Mucosa of stomach (tissue), 1 donor: ENCODE results near the gene ZNF618.

Experiments
- H3K27me3 ChIP-seq: one replicate; pipeline ENCODE4 v1.7.0; 2013; ENCODE audit warnings: mild to moderate bottlenecking, low read length; ENCODE audit not compliant: control insufficient read depth, insufficient read depth
- H3K36me3 ChIP-seq: one replicate; pipeline ENCODE4 v1.7.0; 2013; ENCODE audit warnings: low read length; ENCODE audit not compliant: control insufficient read depth, insufficient read depth
- H3K4me1 ChIP-seq: one replicate; pipeline ENCODE4 v1.7.0; 2013; ENCODE audit warnings: mild to moderate bottlenecking, low read length; ENCODE audit not compliant: control insufficient read depth, insufficient read depth
- H3K4me3 ChIP-seq: one replicate; pipeline ENCODE4 v1.7.0; 2013; ENCODE audit warnings: low read length
- H3K9ac ChIP-seq: one replicate; pipeline ENCODE4 v1.7.0; 2013; ENCODE audit warnings: mild to moderate bottlenecking, low read length, moderate library complexity
- H3K9me3 ChIP-seq: one replicate; pipeline ENCODE4 v1.7.0; 2013; ENCODE audit warnings: mild to moderate bottlenecking, low read length, moderate library complexity; ENCODE audit not compliant: control insufficient read depth
- donor health status: Pancreatic carcinoma.

ZNF618 gene

DNA sequence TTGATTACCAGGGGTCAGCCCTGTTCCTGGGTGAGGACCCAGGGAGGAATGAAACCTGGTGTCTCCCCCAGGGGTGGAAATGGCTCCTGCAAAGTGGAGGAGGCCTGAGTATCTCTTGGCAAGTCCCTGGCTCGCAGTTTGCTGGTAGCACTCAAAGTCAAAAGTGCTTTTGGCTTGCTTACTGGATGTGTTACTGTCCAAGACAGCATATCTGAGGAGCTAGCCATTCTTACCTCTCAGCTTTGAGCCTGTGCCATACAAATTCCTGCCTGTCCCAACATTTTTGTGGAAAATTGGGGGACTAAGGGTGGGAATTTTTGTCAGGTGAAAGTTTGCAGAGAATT, 9.9 kb downstream of the ZNF618 start:
- H3K36me3 ChIP-seq = no peaks in the 10 kb centered on the region
- H3K9me3 ChIP-seq = no peaks in the 10 kb centered on the region
- no peaks in the 10 kb centered on the region for H3K27me3 ChIP-seq
- H3K9ac ChIP-seq = peak overlapping the region; percentile 22
- peaks cover 16% of the 10 kb centered on the region for H3K4me1 ChIP-seq
- peak overlapping the region; percentile 15 for H3K4me3 ChIP-seq

DNA sequence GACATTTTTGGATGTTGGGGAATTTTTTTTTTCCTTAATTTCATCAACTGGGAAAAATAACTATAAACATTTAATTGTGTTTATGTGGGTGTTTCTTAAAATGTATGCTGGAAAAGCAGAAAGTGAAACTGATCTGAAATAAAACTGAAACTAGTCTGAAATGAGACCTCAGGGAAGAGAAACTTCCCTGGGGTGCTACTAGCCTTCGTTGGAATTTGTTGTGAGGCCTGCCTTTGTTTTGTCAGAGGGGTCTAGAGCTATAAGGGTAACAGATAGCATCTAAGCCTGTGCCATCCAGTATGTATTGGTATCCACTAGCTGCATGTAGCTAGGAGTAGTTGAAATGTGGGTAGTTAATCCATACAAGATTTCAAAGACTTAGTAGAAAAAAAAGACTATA, 10.4 kb downstream of the ZNF618 start:
- Histone ChIP-seq H3K4me3 (no peak overlapping the region), H3K9ac (peak overlapping the region; percentile 35), H3K27me3 (no peaks in the 10 kb centered on the region), H3K9me3 (no peaks in the 10 kb centered on the region), H3K4me1 (peaks cover 16% of the 10 kb centered on the region), H3K36me3 (no peaks in the 10 kb centered on the region)

DNA sequence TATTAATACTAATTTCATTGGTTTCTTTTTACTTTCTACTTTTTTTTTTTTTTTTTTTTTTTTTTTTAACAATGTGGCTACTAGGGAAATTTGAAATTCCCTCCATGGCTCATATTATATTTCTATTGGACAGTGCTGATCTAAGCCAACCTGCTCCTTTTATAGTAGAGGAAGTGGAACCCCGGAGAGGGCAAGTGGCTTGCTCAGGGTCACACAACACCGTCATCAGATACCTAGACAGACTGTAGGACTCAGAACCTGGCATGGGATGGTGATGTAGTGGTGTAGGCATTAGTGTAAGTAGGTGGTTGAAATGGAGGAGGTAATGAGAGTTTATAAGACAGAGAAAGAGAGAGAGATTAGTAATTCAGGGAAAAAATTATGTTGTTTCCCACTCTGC, 10.8 kb downstream of the ZNF618 start:
- no peak overlapping the region for H3K9ac ChIP-seq
- H3K36me3 ChIP-seq = no peaks in the 10 kb centered on the region
- H3K9me3 ChIP-seq = no peaks in the 10 kb centered on the region
- H3K4me3 ChIP-seq = no peak overlapping the region
- no peaks in the 10 kb centered on the region for H3K27me3 ChIP-seq
- peaks cover 16% of the 10 kb centered on the region for H3K4me1 ChIP-seq

DNA sequence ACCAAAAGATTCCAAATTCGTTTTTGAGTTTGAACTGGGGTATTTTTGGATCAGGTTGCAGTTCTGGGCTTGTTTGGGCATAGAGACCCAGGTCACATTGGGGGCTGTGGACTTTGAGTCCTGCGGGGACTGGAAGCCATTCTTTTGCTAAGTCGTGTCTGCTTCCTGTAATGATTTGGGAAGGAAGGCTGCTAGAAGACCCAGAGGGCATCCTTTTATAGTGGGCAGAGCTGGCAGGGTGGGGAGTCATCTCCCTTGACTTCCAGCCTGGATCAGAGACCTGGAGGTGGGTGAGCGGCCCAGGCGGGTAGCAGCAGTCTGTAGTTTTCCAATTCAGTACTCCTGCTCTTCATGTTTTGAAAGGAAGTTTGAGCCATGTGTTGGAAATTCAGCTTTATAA, 11.3 kb downstream of the ZNF618 start:
- H3K9me3 ChIP-seq = no peaks in the 10 kb centered on the region
- H3K36me3 ChIP-seq = no peaks in the 10 kb centered on the region
- no peak overlapping the region for H3K4me3 ChIP-seq
- H3K4me1 ChIP-seq = peaks cover 16% of the 10 kb centered on the region
- no peaks in the 10 kb centered on the region for H3K27me3 ChIP-seq
- H3K9ac ChIP-seq = no peak overlapping the region

DNA sequence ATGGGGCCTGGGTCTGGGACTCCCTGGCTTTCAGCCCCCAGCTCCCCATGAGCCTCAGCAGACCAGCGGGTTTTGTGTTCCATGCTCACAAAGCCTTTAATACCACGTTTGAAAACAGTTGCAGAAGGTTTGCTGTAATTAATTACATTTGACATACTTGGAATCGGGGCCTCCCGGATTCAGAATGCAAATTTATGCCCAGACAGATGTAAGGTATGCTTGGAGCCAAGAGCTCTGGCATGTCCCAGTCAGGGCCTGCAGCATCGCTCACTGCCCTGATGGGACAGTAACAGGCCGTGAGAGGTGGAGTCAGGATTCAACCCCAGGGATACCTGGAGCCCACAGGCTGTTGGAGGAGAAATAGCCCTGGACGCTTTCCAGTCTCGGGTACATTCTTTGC, 12.2 kb downstream of the ZNF618 start:
- H3K4me1 ChIP-seq = peaks cover 22% of the 10 kb centered on the region
- H3K27me3 ChIP-seq = no peaks in the 10 kb centered on the region
- H3K36me3 ChIP-seq = no peaks in the 10 kb centered on the region
- no peak overlapping the region for H3K4me3 ChIP-seq
- no peaks in the 10 kb centered on the region for H3K9me3 ChIP-seq
- no peak overlapping the region for H3K9ac ChIP-seq

DNA sequence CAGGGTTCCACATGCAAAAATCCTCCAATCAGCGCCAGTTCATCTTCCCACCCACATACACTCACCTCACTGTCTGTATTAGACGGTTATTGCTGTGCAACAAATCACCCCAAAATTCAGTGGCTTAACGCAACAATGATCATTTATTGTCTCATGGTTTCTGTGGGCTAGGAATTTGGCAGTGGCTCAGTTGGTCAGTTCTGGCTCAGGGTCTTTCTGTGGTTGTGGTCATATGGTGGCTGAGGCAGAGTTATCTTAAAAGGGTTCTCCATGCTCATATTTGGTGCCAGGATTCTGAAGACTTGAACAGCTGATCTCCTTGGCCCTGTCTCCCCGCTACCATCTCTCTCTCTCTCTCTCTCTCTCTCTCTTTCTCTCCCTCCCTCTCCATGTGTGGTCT, 12.9 kb downstream of the ZNF618 start:
- Histone ChIP-seq H3K27me3 (no peaks in the 10 kb centered on the region), H3K4me1 (peaks cover 22% of the 10 kb centered on the region), H3K4me3 (no peak overlapping the region), H3K9ac (no peak overlapping the region), H3K36me3 (no peaks in the 10 kb centered on the region), H3K9me3 (no peaks in the 10 kb centered on the region)

DNA sequence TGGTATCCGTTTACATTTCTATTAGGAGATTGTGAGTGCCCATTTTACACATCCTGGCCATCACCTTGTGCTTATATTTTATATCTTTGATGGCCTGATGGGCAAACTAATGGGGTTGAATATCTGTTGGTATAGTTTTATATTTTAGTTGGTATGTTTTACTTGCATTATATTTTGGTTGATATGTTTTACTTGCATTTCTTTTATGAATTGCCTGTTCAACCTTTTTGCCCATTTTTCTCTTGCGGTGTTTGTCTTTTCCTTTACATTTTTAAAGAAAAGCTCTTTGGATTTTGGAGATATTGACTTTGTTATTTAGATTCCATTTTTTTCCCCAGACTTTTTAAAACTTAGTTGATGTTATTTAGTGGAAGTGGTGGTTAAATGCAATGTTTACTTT, 14.6 kb downstream of the ZNF618 start:
- Histone ChIP-seq H3K27me3 (no peaks in the 10 kb centered on the region), H3K36me3 (no peaks in the 10 kb centered on the region), H3K9ac (no peak overlapping the region), H3K4me1 (peaks cover 17% of the 10 kb centered on the region), H3K9me3 (no peaks in the 10 kb centered on the region), H3K4me3 (no peak overlapping the region)

DNA sequence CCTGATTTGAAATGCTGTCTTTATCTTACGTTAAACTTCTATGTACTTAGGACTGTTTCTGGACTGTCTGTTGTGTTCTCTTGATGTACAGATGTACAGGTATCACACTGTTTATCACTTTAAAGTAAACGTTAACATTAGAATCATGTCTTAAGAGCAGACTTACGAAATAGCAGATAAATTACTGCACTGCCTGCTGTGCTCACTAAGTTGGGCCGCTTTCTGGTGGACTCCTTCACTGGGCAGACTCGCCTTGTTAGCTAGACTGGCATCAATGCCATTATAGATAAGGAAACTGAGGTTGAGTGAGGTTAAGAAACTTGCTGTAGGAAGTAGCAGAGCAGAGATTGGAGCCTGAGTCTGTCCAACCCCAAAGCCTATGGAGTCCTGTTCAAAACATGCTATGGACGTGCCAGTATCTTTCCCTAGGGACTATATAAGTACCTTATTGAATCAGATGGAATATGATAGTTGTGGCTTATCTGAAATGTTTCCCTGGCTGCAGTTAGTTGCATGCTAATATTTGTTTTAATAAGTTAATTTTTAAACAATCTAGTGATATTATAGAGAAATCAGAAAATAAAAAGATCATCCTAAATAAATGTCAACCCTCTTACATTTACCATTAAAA, 16.9 kb downstream of the ZNF618 start:
- Histone ChIP-seq H3K4me3 (no peak overlapping the region), H3K27me3 (no peaks in the 10 kb centered on the region), H3K9ac (no peak overlapping the region), H3K36me3 (no peaks in the 10 kb centered on the region), H3K4me1 (peaks cover 6% of the 10 kb centered on the region), H3K9me3 (no peaks in the 10 kb centered on the region)

DNA sequence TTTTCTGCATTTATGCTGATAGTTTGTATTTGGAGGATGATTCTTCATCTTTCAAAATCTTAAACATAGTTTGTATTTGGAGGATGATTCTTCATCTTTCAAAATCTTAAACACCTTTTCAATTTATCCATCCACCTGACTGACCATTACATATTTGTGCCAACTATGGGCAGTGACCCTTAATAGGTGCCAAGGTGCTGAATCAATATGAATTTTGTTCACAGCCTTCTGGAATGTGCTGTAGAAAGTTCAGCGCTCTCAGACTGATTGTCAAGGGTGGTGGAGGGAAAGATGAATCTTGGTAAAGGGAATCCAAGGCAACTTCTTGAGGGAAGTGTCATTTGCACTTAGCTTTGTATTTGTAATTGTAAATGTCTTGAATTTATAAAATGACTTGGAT, 18.1 kb downstream of the ZNF618 start:
- no peaks in the 10 kb centered on the region for H3K9me3 ChIP-seq
- H3K4me3 ChIP-seq = no peak overlapping the region
- no peak overlapping the region for H3K9ac ChIP-seq
- H3K27me3 ChIP-seq = no peaks in the 10 kb centered on the region
- H3K36me3 ChIP-seq = no peaks in the 10 kb centered on the region
- H3K4me1 ChIP-seq = peaks cover 6% of the 10 kb centered on the region

DNA sequence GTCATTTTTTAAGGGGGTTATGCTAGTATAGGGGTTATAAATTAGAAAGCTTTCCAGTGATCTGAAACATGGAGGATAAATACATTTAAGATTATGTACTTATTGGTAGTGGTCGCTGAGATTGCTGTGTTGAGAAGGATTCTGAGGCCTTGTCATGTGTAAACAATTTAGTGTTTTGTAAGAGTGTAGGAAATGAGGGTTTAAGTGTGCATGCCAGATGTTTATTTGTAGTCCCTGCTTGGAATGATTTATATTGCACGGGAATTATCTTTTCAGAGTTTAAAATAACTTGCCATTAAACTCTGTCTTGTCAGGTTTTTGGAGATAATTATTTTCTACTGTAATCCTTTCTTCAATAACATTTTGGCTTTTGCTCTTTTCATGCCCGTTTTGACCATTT, 19.4 kb downstream of the ZNF618 start:
- no peaks in the 10 kb centered on the region for H3K36me3 ChIP-seq
- H3K9ac ChIP-seq = no peak overlapping the region
- H3K4me3 ChIP-seq = no peak overlapping the region
- H3K27me3 ChIP-seq = no peaks in the 10 kb centered on the region
- H3K9me3 ChIP-seq = no peaks in the 10 kb centered on the region
- peaks cover 6% of the 10 kb centered on the region for H3K4me1 ChIP-seq

DNA sequence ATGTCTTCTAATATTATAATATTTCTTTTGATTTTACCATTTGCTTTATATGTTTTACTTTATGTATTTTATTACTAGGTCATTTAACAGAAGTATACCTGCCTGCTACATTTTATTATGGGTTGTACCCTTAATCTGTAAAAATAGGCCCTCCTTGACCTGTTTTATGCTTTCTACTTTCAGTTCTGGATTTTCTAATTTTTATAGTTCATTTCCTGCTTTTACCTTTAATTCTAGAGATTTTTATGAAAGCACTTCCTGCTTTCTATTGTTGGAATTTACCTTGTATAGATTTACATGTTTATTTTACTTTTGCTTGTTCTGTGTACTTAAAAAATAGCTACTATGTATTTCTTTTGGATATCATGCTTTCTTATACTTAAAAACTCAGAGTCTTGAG, 20.6 kb downstream of the ZNF618 start:
- no peaks in the 10 kb centered on the region for H3K9me3 ChIP-seq
- H3K9ac ChIP-seq = no peak overlapping the region
- peaks cover 6% of the 10 kb centered on the region for H3K4me1 ChIP-seq
- H3K36me3 ChIP-seq = no peaks in the 10 kb centered on the region
- no peak overlapping the region for H3K4me3 ChIP-seq
- no peaks in the 10 kb centered on the region for H3K27me3 ChIP-seq

DNA sequence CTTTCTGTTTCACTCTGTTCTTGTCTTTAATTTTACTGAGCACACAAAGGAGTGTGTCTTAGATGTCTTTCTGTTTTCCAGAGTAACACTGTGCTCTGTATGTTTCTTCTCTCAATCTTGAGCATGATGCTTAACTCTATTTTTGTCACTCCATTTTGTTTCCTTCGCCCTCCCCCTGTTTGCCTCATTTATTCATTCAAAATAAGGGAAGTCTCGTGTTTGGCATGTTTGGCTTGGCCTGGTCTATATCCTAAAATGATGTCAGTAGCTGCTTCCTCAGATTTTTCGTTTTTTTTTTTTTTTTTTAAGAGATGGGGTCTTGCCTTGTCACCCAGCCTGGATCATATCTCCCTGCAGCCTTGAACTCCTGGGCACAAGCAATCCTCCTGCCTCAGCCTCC, 22.0 kb downstream of the ZNF618 start:
- Histone ChIP-seq H3K4me3 (no peak overlapping the region), H3K27me3 (no peaks in the 10 kb centered on the region), H3K36me3 (no peaks in the 10 kb centered on the region), H3K4me1 (no peaks in the 10 kb centered on the region), H3K9ac (no peak overlapping the region), H3K9me3 (no peaks in the 10 kb centered on the region)

DNA sequence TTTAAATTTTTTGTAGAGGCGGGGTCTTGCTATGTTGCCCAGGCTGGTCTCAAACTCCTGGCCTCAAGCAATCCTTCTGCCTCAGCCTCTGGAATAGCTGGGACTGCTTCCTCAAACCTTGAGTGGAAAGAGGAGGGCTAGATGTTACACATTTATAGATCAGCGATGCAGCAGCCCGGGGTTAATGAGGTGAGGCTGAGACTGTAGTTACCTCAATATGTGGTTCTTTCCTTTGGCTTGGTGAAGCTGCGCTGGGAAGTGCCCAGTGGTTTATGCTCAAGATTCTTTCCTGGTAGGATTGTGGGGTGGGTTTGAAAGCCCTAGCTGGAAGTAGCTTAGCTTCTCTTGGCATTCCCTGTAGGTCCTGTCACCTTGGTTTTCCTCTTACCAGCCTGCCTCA, 22.5 kb downstream of the ZNF618 start:
- H3K36me3 ChIP-seq = no peaks in the 10 kb centered on the region
- H3K4me1 ChIP-seq = no peaks in the 10 kb centered on the region
- no peaks in the 10 kb centered on the region for H3K9me3 ChIP-seq
- no peak overlapping the region for H3K4me3 ChIP-seq
- no peak overlapping the region for H3K9ac ChIP-seq
- no peaks in the 10 kb centered on the region for H3K27me3 ChIP-seq
